Left ventricle myocardium superior (tissue), 1 donor: ENCODE measurements around the gene ITGB6. TPM values are rescaled to one million over a fixed set of nuclear protein-coding genes. Genes with fewer than 3 reads are reported as not detected.

Experiments
- ATAC-seq: fragments of 200-7000 bp; cut with Tn5 transposase; one replicate; pipeline ENCODE4 v1.9.1; 2020; ENCODE audit warnings: mild to moderate bottlenecking, moderate library complexity
- DNase-seq: peaks from one replicate; pipeline ENCODE4 v3.0.0-alpha.2; 2020
- intact Hi-C: fragments of 100-400 bp; cut with micrococcal nuclease; formaldehyde crosslinking; loops from one replicate; pipeline ENCODE4 v1.11.0; 2022
- long read RNA-seq: library from polyadenylated mRNA; unstranded; transcript quantifications from one replicate; pipeline ENCODE4 v2.0.0, GENCODE V29; 2021
- total RNA-seq: library from RNA; stranded (reverse); fragmentation: NEBNext Ultra II Directional; extraction: Animal tissue kit (Norgen Biotek cat#: 25700); gene quantifications from one replicate; pipeline ENCODE4 v1.2.1, GENCODE V29; 2021
- donor health status: DM: no; HTN: yes; CAD: no; lungs with severe emphysema.

Gene ITGB6
- 4.4 TPM for total RNA-seq
- long read RNA-seq, partial matches to known transcripts: 0 of 1 reads
- long read RNA-seq, other reads (novel, unspliced or antisense): 1 of 1 reads

- ATAC-seq: no peak
- no peak for DNase-seq
- intact Hi-C loops: no loop called here
Measured at GRCh38 chr2:160199683-160200389, at the start of gene ITGB6. ITGB6 (minus strand) TSS chr2:160200272; CDS start chr2:160200063, 209 bp downstream.

- intact Hi-C loops: no loop called here
- DNase-seq (no peak), ATAC-seq (no peak)
Measured at GRCh38 chr2:160247296-160248035, 47.4 kb upstream of the ITGB6 start.

- ATAC-seq (no peak), DNase-seq (no peak)
- intact Hi-C loops: no loop called here
Measured at GRCh38 chr2:160246356-160246755, 46.3 kb upstream of the ITGB6 start.

GRCh38 chr2:160245614-160246155 is 45.6 kb upstream of the ITGB6 start:
- ATAC-seq (no peak), DNase-seq (no peak)
- intact Hi-C loops: no loop called here

GRCh38 chr2:160242893-160243564 is 43.0 kb upstream of the ITGB6 start:
- intact Hi-C loops: no loop called here
- DNase-seq (no peak), ATAC-seq (peak; percentile 64)

- ATAC-seq: peak; percentile 49
- no peak for DNase-seq
- intact Hi-C loops: no loop called here
Measured at GRCh38 chr2:160241251-160242137, 41.4 kb upstream of the ITGB6 start.

GRCh38 chr2:160239436-160239835 is 39.4 kb upstream of the ITGB6 start:
- DNase-seq (no peak), ATAC-seq (no peak)
- intact Hi-C loops: no loop called here

- intact Hi-C loops: no loop called here
- DNase-seq (no peak), ATAC-seq (peak; percentile 30)
Measured at GRCh38 chr2:160238392-160238791, 38.3 kb upstream of the ITGB6 start.

- DNase-seq (no peak), ATAC-seq (no peak)
- intact Hi-C loops: no loop called here
Measured at GRCh38 chr2:160232905-160233475, 32.9 kb upstream of the ITGB6 start.

- ATAC-seq (no peak), DNase-seq (no peak)
- intact Hi-C loops: no loop called here
Measured at GRCh38 chr2:160229591-160229990, 29.5 kb upstream of the ITGB6 start.

- intact Hi-C loops: no loop called here
- ATAC-seq (no peak), DNase-seq (no peak)
Measured at GRCh38 chr2:160228141-160228917, 28.3 kb upstream of the ITGB6 start.

- ATAC-seq (no peak), DNase-seq (no peak)
- intact Hi-C loops: no loop called here
Measured at GRCh38 chr2:160227293-160227915, 27.3 kb upstream of the ITGB6 start.

GRCh38 chr2:160226367-160226766 is 26.3 kb upstream of the ITGB6 start:
- DNase-seq: no peak
- ATAC-seq: no peak
- intact Hi-C loops: no loop called here

- intact Hi-C loops: no loop called here
- ATAC-seq: no peak
- DNase-seq: no peak
Measured at GRCh38 chr2:160225722-160226121, 25.6 kb upstream of the ITGB6 start.

GRCh38 chr2:160224507-160224906 is 24.4 kb upstream of the ITGB6 start:
- ATAC-seq (no peak), DNase-seq (no peak)
- intact Hi-C loops: no loop called here

- no peak for DNase-seq
- intact Hi-C loops: no loop called here
- no peak for ATAC-seq
Measured at GRCh38 chr2:160224060-160224459, 24.0 kb upstream of the ITGB6 start.

GRCh38 chr2:160223560-160223959 is 23.5 kb upstream of the ITGB6 start:
- ATAC-seq (no peak), DNase-seq (no peak)
- intact Hi-C loops: no loop called here
